GM12801 (cell line): ENCODE data around the gene ATP5F1B.

Experiments used
- TF ChIP-seq, protein P1 (sequence below): IDR thresholded peaks from one replicate; pipeline ENCODE4 v1.5.1; 2011; ENCODE audit warnings: control low read depth; ENCODE audit not compliant: insufficient read length; ENCODE audit errors: extremely low read depth

The ATP5F1B gene

DNA sequence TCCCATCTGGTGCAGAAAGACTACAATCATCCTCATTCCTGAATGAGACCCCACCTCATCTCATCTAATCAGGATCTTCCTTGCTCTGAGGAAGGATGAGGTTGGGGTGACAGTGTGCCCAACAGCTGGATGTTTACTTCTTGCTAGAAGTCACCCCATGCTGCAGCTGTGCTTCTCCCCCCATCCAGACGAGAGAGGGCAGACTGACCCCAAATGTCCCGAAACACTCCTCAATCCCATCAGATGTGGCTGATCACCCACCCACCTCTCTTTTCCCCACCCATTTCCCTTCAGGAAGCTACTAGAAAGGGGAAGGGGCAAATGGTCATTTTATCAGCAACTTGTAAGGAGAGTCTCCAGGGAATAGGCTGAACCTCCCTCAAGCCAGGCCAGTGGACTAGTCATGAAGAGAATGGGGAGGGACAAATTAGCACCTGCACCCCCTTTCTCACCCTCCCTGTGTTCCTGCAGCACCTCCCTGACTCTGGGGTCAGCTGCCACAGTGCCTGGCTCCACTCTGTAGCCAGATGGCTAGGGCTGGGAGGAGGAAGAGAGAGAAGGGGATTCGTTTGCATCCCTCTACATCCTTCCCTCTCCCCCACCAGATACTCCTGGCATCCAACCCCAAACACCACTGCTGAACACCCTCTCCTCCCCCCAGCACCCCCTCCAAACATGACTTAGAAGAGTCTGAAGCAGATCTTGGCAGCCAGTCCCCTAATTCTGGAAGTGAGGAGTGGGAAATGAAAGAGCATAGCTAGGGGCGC is 12.9 kb downstream of the ATP5F1B start:
- TF ChIP-seq, protein P1, sequence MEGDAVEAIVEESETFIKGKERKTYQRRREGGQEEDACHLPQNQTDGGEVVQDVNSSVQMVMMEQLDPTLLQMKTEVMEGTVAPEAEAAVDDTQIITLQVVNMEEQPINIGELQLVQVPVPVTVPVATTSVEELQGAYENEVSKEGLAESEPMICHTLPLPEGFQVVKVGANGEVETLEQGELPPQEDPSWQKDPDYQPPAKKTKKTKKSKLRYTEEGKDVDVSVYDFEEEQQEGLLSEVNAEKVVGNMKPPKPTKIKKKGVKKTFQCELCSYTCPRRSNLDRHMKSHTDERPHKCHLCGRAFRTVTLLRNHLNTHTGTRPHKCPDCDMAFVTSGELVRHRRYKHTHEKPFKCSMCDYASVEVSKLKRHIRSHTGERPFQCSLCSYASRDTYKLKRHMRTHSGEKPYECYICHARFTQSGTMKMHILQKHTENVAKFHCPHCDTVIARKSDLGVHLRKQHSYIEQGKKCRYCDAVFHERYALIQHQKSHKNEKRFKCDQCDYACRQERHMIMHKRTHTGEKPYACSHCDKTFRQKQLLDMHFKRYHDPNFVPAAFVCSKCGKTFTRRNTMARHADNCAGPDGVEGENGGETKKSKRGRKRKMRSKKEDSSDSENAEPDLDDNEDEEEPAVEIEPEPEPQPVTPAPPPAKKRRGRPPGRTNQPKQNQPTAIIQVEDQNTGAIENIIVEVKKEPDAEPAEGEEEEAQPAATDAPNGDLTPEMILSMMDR: no peak

DNA sequence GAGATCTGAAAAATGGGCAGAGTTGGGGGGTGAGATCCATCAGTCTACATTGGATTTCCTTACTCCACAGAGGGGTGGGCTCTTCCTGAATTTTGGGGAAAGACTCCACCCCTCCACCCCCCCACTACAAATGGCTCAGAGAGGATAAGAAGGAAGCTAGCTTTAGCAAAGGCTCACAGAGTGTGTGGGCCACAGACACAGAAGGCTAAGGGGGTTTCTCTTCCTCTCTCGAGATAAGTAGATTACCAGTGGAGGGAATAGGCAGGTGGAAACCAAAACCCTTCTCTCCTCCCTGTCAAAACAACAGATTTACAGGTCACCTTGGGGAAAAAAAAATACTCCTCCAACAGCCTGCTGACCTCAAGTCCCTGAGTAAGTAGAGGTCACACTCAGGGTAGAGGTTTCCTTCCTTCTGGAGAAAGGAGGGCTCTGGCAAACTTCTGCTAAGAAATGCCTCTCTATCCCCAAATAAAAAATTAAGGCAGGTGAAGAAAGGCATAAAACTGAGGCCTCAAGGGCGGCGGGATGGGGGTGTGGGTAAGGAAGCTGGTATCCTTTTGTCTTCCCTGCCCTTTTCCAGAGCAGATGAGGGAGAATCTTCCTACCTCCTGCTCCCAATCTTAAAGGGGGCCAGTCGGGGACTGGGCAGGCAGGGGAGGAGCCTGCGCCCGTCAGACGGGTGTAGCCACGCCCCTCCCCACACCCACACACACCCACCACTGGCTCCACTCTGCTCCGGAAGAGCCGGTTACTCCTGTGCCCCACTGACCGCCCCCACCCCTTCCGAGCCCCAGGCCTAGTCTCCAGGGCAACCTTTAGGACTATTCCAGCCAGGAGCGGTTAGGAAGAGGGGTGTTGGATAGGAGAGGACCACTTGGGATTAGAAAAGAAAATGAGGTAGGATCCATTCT is 13.7 kb downstream of the ATP5F1B start:
- TF ChIP-seq, protein P1: no peak

DNA sequence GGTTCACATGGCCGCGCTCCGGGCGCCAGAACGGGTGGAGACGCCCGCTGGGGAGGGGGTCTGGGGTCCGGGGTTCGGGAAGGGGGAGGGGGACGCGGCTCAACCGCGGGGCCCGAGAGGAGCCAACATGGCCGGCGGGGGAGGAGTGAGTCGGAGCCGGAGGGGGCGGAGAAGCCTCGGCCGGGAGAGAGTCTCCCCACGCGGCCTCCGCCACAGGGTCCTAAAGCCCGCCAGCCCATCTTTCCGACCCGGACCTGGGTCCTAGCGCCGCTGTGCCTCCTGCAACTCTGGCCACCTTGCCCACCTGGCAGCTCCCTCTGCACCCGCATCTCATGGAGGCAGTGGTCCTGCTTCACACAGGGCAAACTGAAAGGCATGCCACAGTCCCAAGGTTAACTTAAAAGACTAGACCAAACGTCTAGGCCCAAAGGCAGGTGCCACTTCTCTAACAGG is 15.6 kb downstream of the ATP5F1B start, which contains the start of gene BAZ2A:
BAZ2A (minus strand) TSS at position 147 of the 453 bp plus-strand sequence. CDS start 12,796 bp downstream, outside the sequence.
- TF ChIP-seq, protein P1: no peak

DNA sequence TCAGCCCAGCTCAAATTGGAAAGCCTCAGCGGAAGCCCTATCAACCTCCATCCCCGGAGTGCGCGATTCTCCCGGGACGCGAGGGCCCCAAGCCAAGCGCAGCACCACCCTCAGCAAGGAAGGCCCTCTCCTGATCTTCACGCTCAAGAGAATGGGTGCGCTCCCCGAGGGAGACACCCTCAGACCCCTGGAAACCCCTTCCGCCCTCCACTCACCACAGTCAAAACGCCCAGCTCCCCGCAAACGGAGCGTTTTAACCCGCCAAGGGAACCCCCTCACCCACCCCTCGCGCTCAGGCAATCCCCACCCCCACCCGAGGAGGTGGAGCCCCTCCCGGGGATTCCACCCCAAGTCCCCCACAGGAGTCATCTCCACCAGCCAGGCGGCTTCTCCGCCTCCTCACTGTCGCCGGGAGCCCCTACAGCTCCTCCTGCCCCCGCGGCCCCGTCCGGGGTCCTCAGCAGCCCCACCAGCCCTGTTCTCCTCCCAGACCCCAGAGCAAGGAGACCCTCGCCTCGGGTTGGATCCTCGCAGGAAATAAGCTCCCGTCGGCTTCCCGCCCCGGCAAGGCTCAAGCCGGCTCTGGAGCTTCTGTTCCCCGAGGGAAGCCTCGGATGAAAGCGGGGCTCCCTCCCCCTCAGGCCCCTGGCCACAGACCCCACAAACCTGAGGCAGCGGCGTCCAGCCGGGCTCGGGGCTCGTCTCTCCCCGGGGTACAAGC is 16.2 kb downstream of the ATP5F1B start:
- TF ChIP-seq, protein P1: no peak

DNA sequence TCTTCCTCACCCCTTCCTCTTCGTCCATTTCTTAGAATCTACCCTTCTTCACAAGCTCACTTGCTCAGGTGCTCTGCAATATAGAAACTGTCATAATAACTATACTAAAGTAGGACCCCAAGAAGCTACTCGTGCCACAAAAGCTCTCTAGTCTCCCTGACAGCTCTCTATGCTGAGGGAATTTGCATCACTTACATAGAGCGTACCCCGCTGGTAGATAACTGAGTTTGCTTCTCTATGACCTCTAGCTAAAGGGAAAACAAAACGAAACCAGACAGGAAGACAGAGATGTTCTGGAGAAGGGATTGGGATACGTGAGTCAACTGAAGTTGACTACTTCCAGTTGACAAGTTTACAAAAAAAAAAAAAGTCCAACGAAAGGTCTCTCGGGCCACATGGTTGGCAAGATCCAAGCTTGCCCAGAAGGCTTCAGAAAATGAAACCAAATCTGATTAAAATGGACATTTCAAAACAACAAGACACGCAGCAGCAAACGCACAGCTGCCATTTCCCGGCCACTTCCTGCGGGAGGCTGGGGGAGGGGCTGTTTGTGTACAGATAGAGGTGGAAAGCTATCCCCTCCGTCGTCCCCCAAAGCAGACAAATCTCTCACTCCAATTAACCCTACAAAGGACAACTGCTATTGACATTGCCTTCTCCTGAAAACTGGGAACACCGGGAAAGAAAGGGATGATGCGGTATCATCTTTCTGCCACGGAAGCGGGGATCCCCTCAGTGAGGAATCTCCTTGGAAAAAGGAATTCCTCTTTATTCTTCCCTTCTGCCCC is 16.9 kb downstream of the ATP5F1B start:
- TF ChIP-seq, protein P1: no peak

DNA sequence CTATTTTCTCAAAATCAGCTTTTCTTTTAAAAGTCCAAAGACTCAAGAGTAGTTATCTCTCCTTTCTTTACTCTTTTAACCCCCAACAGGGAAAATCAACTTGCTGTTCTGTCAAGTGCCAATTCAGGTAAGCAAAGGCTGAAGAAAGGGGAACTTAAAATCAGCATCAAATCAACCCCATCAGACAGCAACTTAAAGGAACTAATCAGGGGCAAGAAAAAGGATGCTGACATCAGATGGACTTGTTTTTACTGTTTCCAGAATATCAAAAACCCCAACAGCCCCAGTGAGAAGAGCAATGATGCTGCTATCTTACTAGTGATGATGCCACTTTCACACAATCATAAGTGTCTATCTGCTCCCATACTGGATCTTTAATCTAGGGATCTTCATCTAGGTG is 19.1 kb downstream of the ATP5F1B start:
- TF ChIP-seq, protein P1: no peak
